Activated CD8-positive, alpha-beta memory T cell treated with anti-CD3 and anti-CD28 coated beads for 4 hours (primary cell): ENCODE measurements around the gene TMEM123.

Experiments used
- DNase-seq, 2 donors: peaks; one replicate each; pipeline ENCODE4 v3.0.0-alpha.2; 2020; ENCODE audit warnings: low read depth in 2 of 2

Gene TMEM123

GRCh38 chr11:102361086-102362031, 91.2 kb downstream of the TMEM123 start:
- no peak for DNase-seq

- no peak for DNase-seq
Measured at GRCh38 chr11:102360681-102361080, 91.9 kb downstream of the TMEM123 start.

- no peak for DNase-seq
Measured at GRCh38 chr11:102359372-102359771, 93.2 kb downstream of the TMEM123 start.

GRCh38 chr11:102357116-102357515, 95.4 kb downstream of the TMEM123 start:
- no peak for DNase-seq

- no peak for DNase-seq
Measured at GRCh38 chr11:102347462-102348370, 104.8 kb downstream of the TMEM123 start.

GRCh38 chr11:102346748-102347461, 105.7 kb downstream of the TMEM123 start, which contains the start of gene BIRC2:
BIRC2 (plus strand) TSS chr11:102347214; CDS start chr11:102349855, 2,641 bp downstream.
- peak; percentile 83 to 89 for DNase-seq

GRCh38 chr11:102346456-102346747, 106.2 kb downstream of the TMEM123 start:
- no peak for DNase-seq
